CD4-positive, alpha-beta T cell treated with Interleukin-12 subunit alpha and Interleukin-12 subunit beta, for 1 hour (primary cell): ENCODE results near the gene GNAO1.
A peak's percentile ranks its signal among the peaks of the same experiment; 100 is the strongest.

Source experiments
- DNase-seq: peaks from one replicate; pipeline ENCODE4 v3.0.0-alpha.2; 2020

The GNAO1 gene

DNA sequence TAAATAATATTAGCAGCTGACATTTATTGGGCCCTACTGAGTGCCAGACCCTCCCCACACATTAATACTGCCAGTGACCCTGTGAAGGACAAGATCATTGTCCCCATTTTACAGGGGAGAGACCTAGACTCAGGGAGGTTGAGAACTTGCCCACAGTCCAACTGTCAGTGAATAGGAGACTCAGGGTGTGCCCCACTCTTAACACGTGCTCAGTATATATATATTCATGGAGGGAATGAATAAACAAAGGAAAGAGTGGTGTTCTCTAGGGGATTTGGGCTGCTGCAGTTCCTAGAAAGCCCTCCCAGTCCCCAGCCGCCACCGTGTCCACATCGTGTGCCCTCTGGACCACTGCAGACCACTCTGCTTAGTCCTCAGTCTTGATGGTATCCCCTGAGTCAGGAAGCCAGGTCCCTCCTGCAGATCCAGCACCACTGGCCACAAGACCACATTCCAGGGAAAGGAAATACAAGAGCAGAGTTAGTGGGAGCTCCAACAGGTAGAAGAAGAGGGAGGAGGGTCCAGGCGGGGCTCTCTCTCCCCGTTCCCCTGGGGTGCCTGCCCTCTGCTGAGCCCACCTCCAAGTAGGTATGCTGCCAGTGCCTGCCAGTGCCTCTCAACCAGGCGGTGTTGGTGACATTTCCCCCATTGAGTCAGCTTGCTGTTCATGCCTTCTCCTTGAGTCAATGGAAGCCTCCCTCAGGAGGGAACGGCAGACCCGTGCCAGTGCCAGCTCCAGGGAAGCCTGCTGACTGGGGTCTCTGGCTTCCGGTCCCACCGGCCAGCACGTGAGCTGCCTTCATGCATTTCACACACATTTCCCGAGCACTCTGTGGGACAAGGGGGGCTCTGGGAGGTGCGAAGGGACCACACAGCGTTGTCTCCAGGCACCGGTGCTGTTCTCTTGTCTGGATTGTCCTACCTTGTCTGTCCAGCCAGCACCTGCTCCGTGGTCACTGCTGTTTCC lies 75.6 kb downstream of the GNAO1 start:
- DNase-seq, result no peak

DNA sequence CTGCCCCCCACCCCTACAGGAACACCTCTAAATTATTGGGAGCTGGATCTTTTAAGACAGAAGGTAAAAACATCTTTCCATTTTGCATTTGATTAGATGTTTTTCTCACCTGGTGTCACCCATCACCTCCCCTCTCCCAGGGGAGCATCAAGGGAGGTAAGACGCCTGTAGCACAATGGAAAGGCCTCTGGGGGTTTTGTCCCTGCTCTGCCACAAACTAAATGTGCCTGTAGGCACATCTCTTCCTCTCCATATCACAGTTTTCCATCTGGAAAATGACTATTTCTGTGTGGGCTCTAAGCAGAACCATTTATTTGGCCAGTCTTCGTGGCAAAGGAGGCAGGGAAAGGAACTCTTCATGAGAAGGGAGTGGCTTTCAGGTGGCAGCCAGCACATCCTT lies 76.6 kb downstream of the GNAO1 start:
- no peak for DNase-seq

- no peak for DNase-seq
These were observed 77.5 kb downstream of the GNAO1 start for GRCh38 chr16:56268799-56269198.

- no peak for DNase-seq
These were observed 78.0 kb downstream of the GNAO1 start for GRCh38 chr16:56269281-56269680.

DNA sequence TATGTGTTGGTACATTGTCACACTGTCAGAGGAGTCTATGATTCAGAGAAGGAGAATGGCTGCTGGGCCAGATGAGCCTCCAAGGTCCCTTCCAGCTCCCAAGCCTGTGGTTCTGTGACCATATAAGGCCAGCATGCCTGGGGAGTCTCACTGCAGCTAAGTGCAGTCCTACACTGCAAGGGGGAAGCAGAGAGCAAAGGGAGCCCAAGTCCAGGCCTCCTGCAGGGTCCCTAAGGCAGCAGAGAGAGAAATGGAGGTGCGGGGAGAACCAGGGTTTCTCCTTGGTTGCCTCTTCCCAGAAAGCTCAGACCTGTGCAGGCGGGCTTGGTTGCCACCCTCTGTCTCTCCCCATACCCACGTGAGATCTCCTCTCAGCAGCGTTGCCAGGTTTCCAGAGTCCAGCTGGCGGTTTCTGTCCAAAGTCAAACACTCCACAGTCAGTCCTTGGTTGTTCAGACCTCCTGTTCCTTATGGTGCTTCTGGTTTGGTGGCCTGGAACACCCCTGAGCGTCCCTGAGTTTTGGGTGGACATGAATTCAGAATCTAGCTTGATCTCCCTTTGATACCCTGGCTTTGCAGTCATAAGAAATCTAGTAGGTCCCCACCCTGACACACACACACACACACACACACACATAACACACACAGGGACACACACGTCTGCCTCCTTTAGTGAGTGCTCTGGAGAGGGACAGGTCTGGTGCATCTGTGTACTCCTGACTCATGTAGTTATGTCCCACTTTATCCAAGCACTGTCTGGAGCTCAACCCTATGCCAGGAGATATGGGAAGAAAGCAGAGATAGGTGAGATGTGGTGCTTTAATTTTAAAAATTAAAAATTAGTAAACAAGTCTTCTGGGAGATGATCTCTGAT lies 78.8 kb downstream of the GNAO1 start:
- DNase-seq, result no peak

- no peak for DNase-seq
These were observed 79.5 kb downstream of the GNAO1 start for GRCh38 chr16:56270828-56271227.

DNA sequence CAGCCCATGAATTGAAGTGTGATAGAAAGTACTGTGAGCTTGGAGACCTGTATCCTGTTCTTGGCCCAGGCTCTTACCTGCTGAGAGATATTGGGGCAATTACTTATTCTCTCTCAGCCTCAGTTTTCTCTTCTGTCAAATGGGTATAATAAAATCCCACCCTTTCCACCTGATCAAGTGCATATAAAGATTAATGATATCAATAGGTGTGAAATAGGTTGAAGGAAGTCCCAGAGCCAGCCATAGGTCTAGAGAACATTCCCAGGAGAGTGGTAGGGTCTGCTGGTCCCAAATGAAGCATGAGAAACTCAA lies 81.2 kb downstream of the GNAO1 start:
- no peak for DNase-seq

DNA sequence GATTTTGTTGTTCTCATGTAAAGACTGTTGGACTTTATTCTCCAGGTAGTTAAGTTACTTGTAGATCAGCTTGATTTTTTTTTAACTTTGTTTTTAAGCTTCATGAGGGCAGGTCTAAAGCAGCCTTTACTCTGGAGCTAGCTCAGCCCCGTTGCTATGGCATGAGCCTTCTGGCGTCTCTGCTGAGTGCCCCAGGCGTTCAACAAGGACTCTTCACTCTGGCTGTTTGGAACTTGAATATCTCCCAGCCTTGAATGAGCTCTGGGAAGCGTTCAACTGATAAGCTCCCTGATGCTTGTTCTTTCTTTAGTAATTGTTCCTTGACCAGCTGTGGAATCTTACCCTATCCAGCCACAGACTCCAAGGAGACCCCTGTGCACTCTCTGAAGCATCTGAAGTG lies 82.3 kb downstream of the GNAO1 start:
- no peak for DNase-seq

- no peak for DNase-seq
These were observed 83.1 kb downstream of the GNAO1 start for GRCh38 chr16:56274369-56274768.

DNA sequence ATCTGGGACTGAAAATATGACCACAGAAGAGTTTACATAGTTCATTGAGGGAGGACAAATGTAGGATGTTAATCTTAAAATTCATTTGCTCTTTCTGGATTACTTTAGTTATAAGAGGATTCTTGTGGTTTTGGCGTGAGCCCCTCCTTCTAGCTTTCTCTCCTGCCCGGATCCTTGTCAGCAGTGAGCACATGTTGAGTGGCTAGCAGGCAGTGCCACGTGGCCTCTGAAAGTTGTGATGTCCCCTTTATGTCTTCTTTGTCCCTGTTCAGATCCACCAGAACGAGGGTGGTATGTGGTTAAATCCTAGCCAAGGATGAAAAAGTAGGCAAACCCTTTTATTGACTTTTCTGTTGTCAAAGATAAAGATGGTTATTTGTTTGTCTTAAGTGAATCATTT lies 83.8 kb downstream of the GNAO1 start:
- DNase-seq, result no peak

- no peak for DNase-seq
These were observed 84.5 kb downstream of the GNAO1 start for GRCh38 chr16:56275801-56276200.

- DNase-seq, result no peak
These were observed 85.8 kb downstream of the GNAO1 start for GRCh38 chr16:56277075-56277474.

DNA sequence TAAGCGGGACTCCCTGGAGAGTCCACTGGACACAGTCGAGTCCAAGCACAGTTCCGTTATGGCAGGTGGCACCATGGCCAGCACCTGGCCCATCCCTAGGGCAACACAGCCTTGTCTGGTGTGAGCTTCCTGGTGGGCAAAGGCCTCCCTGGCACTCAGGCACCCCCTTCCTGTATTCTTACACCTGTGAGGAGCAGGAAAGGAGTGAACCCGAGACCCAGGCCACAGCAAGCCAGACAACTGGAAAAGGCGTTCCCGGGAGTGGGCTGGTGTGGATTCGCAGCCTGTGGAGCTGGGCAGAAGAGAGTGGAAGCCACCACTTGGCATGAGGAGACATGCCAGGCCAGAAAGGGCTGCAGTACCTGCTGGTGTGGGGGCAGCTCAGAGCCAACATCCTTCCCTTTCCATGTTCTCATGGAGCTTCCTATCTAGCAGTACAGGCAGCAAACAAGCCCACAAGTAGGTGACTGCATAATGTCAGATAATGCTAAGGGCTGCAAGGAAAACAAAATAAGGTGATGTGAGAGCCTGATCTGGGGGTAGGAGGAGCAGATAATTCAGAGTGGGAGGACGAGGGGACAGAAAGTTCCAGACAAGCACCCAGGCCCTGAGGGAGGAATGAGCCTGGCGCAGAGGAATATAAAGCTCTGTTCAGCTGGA lies 87.0 kb downstream of the GNAO1 start:
- no peak for DNase-seq

GRCh38 chr16:56279132-56279531 lies 87.8 kb downstream of the GNAO1 start:
- peak; percentile 49 for DNase-seq

DNA sequence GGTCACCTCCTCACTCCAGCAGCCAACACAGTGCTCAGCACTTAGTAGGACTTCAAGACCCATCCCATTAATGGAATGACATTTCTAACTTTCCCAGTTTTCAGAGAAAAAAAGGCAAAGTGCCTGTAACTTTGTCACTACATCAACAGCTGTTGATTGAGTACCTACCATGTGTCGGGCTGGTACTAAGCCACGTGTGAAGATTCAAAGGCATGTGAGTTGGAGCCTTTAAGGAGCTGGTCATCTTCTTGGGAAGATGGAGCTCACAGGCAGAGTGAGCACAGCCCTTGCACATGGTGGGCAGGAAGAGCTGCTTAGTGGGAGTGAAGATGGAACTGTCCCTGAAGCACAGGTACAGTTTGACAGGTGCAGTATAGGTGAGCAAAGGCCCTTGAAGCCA lies 88.6 kb downstream of the GNAO1 start:
- DNase-seq, result no peak

- DNase-seq, result peak; percentile 24
These were observed 90.0 kb downstream of the GNAO1 start for GRCh38 chr16:56281249-56281805.

DNA sequence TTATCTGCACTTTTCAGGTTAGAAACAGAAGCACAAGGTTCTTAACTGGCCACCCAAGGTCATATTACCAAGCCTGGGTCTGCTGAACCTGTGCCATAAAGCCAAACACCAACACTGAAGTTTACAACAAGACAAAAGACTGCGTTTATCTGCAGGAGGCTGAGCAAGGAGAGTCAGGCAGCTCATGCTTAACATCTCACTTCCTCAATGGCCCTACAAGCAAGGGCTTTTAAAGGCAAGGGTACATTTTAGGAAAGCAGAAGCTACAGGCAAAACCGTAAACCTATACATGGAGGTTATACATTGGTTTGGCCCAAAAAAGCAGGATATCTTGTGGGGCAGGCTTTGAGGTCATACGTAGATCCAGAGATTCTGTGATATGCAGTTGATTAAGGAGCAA lies 91.2 kb downstream of the GNAO1 start:
- no peak for DNase-seq

DNA sequence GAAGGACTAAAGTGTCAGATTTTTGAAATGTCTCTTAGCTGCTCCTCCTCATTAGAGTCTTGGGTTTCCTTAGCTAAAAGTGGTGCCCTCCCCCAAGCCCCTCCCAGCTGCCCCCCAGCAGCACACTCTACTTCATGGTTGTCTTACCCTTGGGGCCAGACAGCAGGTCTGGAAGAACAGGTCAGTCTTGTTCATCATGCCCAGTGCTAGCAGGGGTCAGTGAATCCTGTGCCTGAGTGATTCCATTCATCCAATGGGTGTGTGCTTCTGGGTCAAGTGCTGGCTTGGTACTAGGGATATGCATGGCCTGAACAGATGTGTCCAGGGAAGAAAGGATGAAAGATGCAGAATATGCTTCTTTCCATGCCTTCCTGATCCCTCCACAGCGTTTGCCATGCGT lies 93.2 kb downstream of the GNAO1 start:
- DNase-seq, result no peak

DNA sequence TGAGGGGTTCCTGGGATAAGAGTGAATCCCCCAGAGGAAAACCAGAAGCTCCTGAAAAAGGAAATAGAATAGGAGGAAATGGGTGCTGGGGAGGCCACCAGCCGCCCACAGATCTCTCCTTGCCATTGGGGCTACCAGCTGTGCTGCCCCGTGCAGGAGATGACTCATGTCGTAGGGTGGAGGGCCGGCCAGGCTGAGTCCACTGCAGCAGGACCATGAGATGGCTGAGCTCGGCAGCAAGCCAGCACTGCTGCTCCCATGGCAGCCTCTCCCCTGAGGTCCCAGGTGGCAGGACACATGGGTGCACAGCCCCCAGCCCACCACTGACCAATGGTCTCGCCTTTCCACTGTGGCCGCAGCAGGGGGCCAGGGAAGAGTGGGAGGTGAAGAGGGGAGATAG lies 95.5 kb downstream of the GNAO1 start:
- no peak for DNase-seq

GRCh38 chr16:56288019-56288418 lies 96.7 kb downstream of the GNAO1 start:
- DNase-seq, result no peak

DNA sequence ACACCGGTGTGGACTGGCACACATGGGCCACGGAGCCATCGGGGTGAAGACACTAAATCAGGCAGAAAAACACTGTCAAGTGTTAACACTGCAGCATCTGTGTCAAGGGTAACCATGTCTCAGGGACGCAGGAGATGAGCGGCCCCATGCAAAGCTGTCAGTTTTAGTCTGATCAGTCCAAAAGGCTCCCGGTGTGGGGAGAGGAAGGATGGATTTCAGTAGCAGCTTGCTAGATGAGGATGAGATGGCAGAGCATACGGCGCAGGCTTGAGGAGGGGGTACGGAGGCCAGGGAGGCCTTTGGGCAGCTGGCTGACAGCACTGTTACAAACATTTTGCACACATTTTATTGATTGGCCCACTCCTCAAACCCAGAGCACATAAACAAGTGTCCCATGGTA lies 98.1 kb downstream of the GNAO1 start:
- DNase-seq, result no peak

- no peak for DNase-seq
These were observed 98.6 kb downstream of the GNAO1 start for GRCh38 chr16:56289862-56290261.

DNA sequence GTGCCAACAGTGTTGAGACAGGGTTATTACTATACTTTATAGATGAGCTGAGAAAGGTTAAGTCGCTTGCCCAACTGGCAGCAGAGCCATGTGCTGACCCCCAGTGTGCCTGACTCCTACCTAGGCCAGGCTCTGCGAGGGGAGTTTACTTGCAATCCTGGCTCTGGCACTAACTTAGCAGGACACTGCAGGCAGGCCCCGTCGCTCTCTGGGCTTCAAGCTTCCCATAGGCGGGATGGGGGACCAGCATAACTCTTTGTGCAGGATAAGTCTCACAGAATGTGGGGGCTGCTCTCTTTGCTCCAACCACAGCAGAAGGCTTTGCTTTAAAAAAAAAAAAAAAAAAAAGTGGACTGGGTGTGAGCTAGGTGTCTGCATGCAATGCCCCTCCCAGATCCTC lies 102.7 kb downstream of the GNAO1 start:
- DNase-seq, result no peak
